Keratinocyte (primary cell): ENCODE results near the gene GFOD1. TPM values are rescaled to one million over a fixed set of nuclear protein-coding genes. Genes with fewer than 3 reads are reported as not detected.

Experiments
- DNase-seq: peaks from one replicate; pipeline ENCODE4 v3.0.0-alpha.2; 2011; ENCODE audit warnings: low read depth, missing footprints, low spot score
- FAIRE-seq: peaks from 2 replicates; lab custom pipeline; 2011; peaks lifted over from hg19 to GRCh38; lab: Jason Lieb, UNC
- H2AFZ ChIP-seq: 2 replicates; pipeline ENCODE4 v1.6.0; 2012; ENCODE audit warnings: low read length, control low read depth, inconsistent platforms; ENCODE audit not compliant: control insufficient read depth
- H3K27ac ChIP-seq: 2 replicates; pipeline ENCODE4 v1.5.1; 2011; ENCODE audit warnings: low read length; ENCODE audit not compliant: control insufficient read depth, insufficient read depth
- H3K27me3 ChIP-seq: 3 replicates; pipeline ENCODE4 v1.6.0; 2011; ENCODE audit warnings: low read length; ENCODE audit not compliant: control insufficient read depth, insufficient read depth; ENCODE audit errors: extremely low read depth
- H3K36me3 ChIP-seq, 2 experiments: 2 replicates in 1 of 2; 3 replicates in 1 of 2; pipeline ENCODE4 v1.5.1; 2011; ENCODE audit warnings: low read length in 2 of 2, mild to moderate bottlenecking in 1 of 2; ENCODE audit not compliant: control insufficient read depth in 2 of 2, insufficient read depth in 2 of 2; ENCODE audit errors: extremely low read depth in 1 of 2
- H3K4me1 ChIP-seq: 3 replicates; pipeline ENCODE4 v1.5.1; 2011; ENCODE audit warnings: low read length; ENCODE audit not compliant: control insufficient read depth, insufficient read depth; ENCODE audit errors: extremely low read depth
- H3K4me2 ChIP-seq: 3 replicates; pipeline ENCODE4 v1.6.0; 2011; ENCODE audit warnings: low read depth, low read length; ENCODE audit not compliant: control insufficient read depth, insufficient read depth; ENCODE audit errors: extremely low read depth
- H3K4me3 ChIP-seq, 3 experiments: fragments of 200-600 bp in 1 of 3; sonication (generic) in 1 of 3; 2 replicates in 2 of 3; 3 replicates in 1 of 3; pipeline ENCODE4 v1.5.1; 2011 to 2016; ENCODE audit warnings: low read length in 3 of 3, mild to moderate bottlenecking in 3 of 3, control low read depth in 2 of 3, inconsistent platforms in 1 of 3, low read depth in 1 of 3, mixed read lengths in 1 of 3, mixed run types in 1 of 3, moderate library complexity in 1 of 3; ENCODE audit not compliant: control insufficient read depth in 2 of 3, insufficient read depth in 2 of 3; ENCODE audit errors: extremely low read depth in 1 of 3
- H3K79me2 ChIP-seq: 2 replicates; pipeline ENCODE4 v1.6.0; 2012; ENCODE audit warnings: low read length; ENCODE audit not compliant: control insufficient read depth, insufficient read depth
- H3K9ac ChIP-seq: 3 replicates; pipeline ENCODE4 v1.6.0; 2011; ENCODE audit warnings: low read length; ENCODE audit not compliant: control insufficient read depth, insufficient read depth; ENCODE audit errors: extremely low read depth
- H3K9me1 ChIP-seq: 3 replicates; pipeline ENCODE4 v1.6.0; 2011; ENCODE audit warnings: low read length; ENCODE audit not compliant: control insufficient read depth, insufficient read depth; ENCODE audit errors: extremely low read depth
- H3K9me3 ChIP-seq: 2 replicates; pipeline ENCODE4 v1.5.1; 2012; ENCODE audit warnings: low read depth, low read length; ENCODE audit not compliant: control insufficient read depth
- H4K20me1 ChIP-seq: 3 replicates; pipeline ENCODE4 v1.6.0; 2011; ENCODE audit warnings: low read length; ENCODE audit not compliant: control insufficient read depth, insufficient read depth; ENCODE audit errors: extremely low read depth
- CTCF ChIP-seq, 3 experiments: IDR thresholded peaks in 1 of 3; conservative IDR thresholded peaks in 1 of 3; optimal IDR thresholded peaks in 1 of 3; 2 replicates in 2 of 3; 3 replicates in 1 of 3; pipeline versions ENCODE3 to v1.5.1; 2011; ENCODE audit warnings: low read length in 3 of 3, mild to moderate bottlenecking in 3 of 3, moderate library complexity in 2 of 3, control low read depth in 1 of 3, inconsistent platforms in 1 of 3; ENCODE audit not compliant: insufficient read depth in 2 of 3; ENCODE audit errors: extremely low read depth in 1 of 3
- EZH2 ChIP-seq: IDR thresholded peaks from one replicate; pipeline ENCODE4 v1.6.1; 2012; ENCODE audit warnings: inconsistent platforms, mild to moderate bottlenecking, low read length, moderate library complexity
- dilution Hi-C: fragments of 300-500 bp; cut with MboI; formaldehyde crosslinking; loops from one replicate; pipeline ENCODE4 v1.7.0; 2020; ENCODE audit warnings: low sequenced_read_pairs; ENCODE audit not compliant: extremely low pct_ligation_motif_present
- polyA plus RNA-seq, 5 experiments: library from polyadenylated mRNA; depleted of rRNA in 3 of 5; stranded (reverse) in 3 of 5; stranded (forward) in 1 of 5; unstranded in 1 of 5; fragments of >200 nt; gene quantifications; 1 replicate in 1 of 5; 2 replicates in 3 of 5; 3 replicates in 1 of 5; pipeline versions ENCODE4 v1.2.1 to v1.2.3, GENCODE V29; 2011 to 2012; ENCODE audit warnings: missing spikeins in 2 of 5, low read depth in 1 of 5, low replicate concordance in 1 of 5

The GFOD1 gene
- polyA plus RNA-seq, 1 donor (not counting 4 experiments of a cell fraction or from before 2014, with no cell fraction given), result 7.2 TPM

DNA sequence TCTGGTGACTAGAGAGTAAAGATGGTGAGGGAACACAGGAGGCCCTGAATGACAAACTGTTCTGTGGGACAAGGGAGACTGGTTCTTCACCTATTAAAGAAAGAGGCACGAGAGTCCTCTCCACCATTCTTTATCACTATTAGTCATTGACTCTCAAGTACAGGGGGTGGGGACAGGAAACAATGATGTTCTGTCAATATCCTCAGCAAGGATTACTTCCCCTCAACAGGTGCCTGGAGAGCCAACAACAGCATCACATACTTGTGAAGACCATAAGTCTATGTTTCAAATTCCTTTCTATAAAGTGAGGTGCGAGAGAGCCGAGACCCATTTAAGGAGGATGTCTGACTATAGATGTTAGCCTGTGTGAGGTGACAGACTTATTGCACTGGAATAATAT lies 86.6 kb downstream of the GFOD1 start:
- H3K9me3 ChIP-seq, result no peaks in the 10 kb centered on the region
- no peak for TF ChIP-seq CTCF (optimal IDR thresholded peaks at IDR 0.05 in 1 of 3, IDR thresholded peaks at IDR 0.05 in 1 of 3, conservative IDR thresholded peaks at IDR 0.05 in 1 of 3; ENCODE audit: extremely low read depth in 1 of 3, insufficient read depth in 2 of 3, low read length in 3 of 3)
- TF ChIP-seq EZH2, result no peak
- FAIRE-seq (no peak), DNase-seq (no peak)
- H3K79me2 ChIP-seq, result peaks cover 20% of the 10 kb centered on the region
- peaks cover 36% of the 10 kb centered on the region for H3K4me1 ChIP-seq
- no peak overlapping the region for H3K9ac ChIP-seq
- no peaks in the 10 kb centered on the region for H3K27me3 ChIP-seq
- H3K9me1 ChIP-seq, result no peaks in the 10 kb centered on the region
- no peak overlapping the region for H3K27ac ChIP-seq
- dilution Hi-C loops, result no loop called here
- no peaks in the 10 kb centered on the region for H3K36me3 ChIP-seq
- no peaks in the 10 kb centered on the region for H4K20me1 ChIP-seq
- no peak overlapping the region for H2AFZ ChIP-seq
- H3K4me3 ChIP-seq, result no peak overlapping the region
- H3K4me2 ChIP-seq, result no peak overlapping the region

DNA sequence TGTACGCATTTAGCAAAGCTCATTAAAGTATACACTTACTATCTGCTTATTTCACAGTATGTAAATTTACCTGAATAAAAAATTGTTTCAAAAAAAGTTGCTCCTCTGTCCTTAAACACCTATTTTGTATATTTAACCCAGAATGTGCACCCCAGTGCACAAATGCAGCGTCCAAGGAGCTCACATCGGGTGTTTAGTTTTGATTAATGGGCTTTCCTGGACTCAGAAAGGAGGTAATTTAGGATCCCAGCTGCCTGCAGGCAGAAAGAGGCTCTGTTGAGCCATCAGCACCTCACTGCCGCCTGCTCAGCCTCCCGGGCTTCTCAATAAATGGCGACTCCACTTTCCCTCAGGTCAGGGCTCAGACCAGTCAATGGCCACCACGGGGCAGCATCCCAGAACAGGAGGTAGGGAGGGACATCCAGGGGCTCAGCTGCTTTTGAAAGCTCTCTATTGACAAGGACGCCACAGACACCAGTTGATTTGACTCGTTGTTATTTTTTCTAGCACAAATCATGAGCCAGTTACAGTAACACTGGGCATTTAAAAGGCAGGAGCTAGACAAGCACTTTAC lies 88.9 kb downstream of the GFOD1 start:
- Histone ChIP-seq H3K27me3 (no peaks in the 10 kb centered on the region), H3K9me1 (no peaks in the 10 kb centered on the region), H4K20me1 (no peaks in the 10 kb centered on the region), H3K79me2 (peaks cover 22% of the 10 kb centered on the region), H3K4me2 (peak overlapping the region; percentile 80), H3K9me3 (no peaks in the 10 kb centered on the region), H3K9ac (peak overlapping the region; percentile 68), H3K4me3 (peak overlapping the region in 2 of 3 experiments; percentile 39 to 53), H3K27ac (peak overlapping the region; percentile 60), H3K36me3 (no peaks in the 10 kb centered on the region), H2AFZ (peak overlapping the region; percentile 14), H3K4me1 (peaks cover 36% of the 10 kb centered on the region)
- dilution Hi-C loops, result no loop called here
- no peak for FAIRE-seq
- no peak for TF ChIP-seq CTCF (optimal IDR thresholded peaks at IDR 0.05 in 1 of 3, IDR thresholded peaks at IDR 0.05 in 1 of 3, conservative IDR thresholded peaks at IDR 0.05 in 1 of 3; ENCODE audit: extremely low read depth in 1 of 3, insufficient read depth in 2 of 3, low read length in 3 of 3)
- TF ChIP-seq EZH2, result no peak
- no peak for DNase-seq
